PC-9 (cell line): ENCODE data around the gene DDX55.

Experiments
- CTCF ChIP-seq: fragments of 200-600 bp; sonication (generic); conservative IDR thresholded peaks from 2 replicates; pipeline ENCODE4 v1.6.1; 2017; ENCODE audit warnings: mixed run types, antibody characterized with exemption, mild to moderate bottlenecking, moderate library complexity
- EZH2 ChIP-seq: fragments of 200-600 bp; sonication (generic); IDR thresholded peaks from 2 replicates; pipeline ENCODE4 v1.8.0; 2017; ENCODE audit warnings: antibody characterized with exemption, low read depth

- TF ChIP-seq CTCF (no peak), EZH2 (no peak)
Measured at GRCh38 chr12:123667771-123668170, 65.9 kb downstream of the DDX55 start.
